Endothelial cell (in vitro differentiated cells): ENCODE measurements around the gene DPYD. TPM values are rescaled to one million over a fixed set of nuclear protein-coding genes. Genes with fewer than 3 reads are reported as not detected.

Experiments used
- DNase-seq: peaks from one replicate; pipeline ENCODE4 v3.0.0; 2021; ENCODE audit warnings: low spot score
- H3K27ac Mint-ChIP-seq: one replicate; pipeline ENCODE4 v1.8.0; 2021; ENCODE audit warnings: mixed read lengths, inconsistent platforms; ENCODE audit not compliant: unreplicated experiment
- H3K27me3 Mint-ChIP-seq: one replicate; pipeline ENCODE4 v1.8.0; 2021; ENCODE audit warnings: mild to moderate bottlenecking, moderate library complexity, mixed read lengths, inconsistent platforms; ENCODE audit not compliant: unreplicated experiment
- H3K36me3 Mint-ChIP-seq: one replicate; pipeline ENCODE4 v1.8.0; 2021; ENCODE audit warnings: mild to moderate bottlenecking, low read depth, mixed read lengths, inconsistent platforms; ENCODE audit not compliant: unreplicated experiment
- H3K4me1 Mint-ChIP-seq: one replicate; pipeline ENCODE4 v1.8.0; 2021; ENCODE audit warnings: mild to moderate bottlenecking, mixed read lengths, inconsistent platforms; ENCODE audit not compliant: unreplicated experiment
- H3K4me3 Mint-ChIP-seq: one replicate; pipeline ENCODE4 v1.8.0; 2021; ENCODE audit warnings: mild to moderate bottlenecking, mixed read lengths, inconsistent platforms; ENCODE audit not compliant: unreplicated experiment
- H3K9me3 Mint-ChIP-seq: one replicate; pipeline ENCODE4 v1.8.0; 2021; ENCODE audit warnings: mixed read lengths, inconsistent platforms; ENCODE audit not compliant: unreplicated experiment
- total RNA-seq: library from RNA; stranded (reverse); fragmentation: NEBNext Ultra II Directional; extraction: Animal tissue kit (Norgen Biotek cat#: 25700); gene quantifications from one replicate; pipeline ENCODE4 v1.2.1, GENCODE V29; 2021; ENCODE audit not compliant: unreplicated experiment
- TF ChIP-seq, protein P1 (sequence below): fragments of 200-600 bp; sonication (generic); IDR thresholded peaks from one replicate; pipeline ENCODE4 v1.5.0; 2021; ENCODE audit warnings: antibody characterized with exemption; ENCODE audit not compliant: unreplicated experiment

Gene DPYD
- total RNA-seq, 1 donor from 2014 or later: 3.4 TPM

DNA sequence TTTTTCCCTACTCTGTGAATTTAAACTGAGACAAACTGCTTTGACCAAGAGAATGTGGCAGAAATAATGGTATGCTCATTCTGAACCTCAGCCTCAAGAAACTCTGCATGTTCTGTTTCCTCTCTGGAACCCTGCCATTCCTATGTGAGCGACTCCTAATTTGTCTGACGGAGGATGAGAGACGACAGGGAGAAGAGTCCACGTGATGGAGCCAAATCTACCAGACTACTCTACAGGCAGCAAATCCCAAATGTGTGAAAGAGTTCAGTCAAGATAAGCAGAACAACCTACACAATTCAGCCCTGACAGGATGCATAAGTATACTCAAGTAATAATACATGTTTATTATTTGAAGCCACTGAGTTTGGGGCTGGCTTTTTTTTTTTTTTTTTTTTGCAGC lies 153.5 kb downstream of the DPYD start:
- Mint-ChIP-seq H3K4me1 (no peaks in the 10 kb centered on the region), H3K9me3 (no peaks in the 10 kb centered on the region), H3K4me3 (no peak overlapping the region), H3K27ac (no peak overlapping the region), H3K36me3 (no peaks in the 10 kb centered on the region), H3K27me3 (no peaks in the 10 kb centered on the region)
- TF ChIP-seq, protein P1, sequence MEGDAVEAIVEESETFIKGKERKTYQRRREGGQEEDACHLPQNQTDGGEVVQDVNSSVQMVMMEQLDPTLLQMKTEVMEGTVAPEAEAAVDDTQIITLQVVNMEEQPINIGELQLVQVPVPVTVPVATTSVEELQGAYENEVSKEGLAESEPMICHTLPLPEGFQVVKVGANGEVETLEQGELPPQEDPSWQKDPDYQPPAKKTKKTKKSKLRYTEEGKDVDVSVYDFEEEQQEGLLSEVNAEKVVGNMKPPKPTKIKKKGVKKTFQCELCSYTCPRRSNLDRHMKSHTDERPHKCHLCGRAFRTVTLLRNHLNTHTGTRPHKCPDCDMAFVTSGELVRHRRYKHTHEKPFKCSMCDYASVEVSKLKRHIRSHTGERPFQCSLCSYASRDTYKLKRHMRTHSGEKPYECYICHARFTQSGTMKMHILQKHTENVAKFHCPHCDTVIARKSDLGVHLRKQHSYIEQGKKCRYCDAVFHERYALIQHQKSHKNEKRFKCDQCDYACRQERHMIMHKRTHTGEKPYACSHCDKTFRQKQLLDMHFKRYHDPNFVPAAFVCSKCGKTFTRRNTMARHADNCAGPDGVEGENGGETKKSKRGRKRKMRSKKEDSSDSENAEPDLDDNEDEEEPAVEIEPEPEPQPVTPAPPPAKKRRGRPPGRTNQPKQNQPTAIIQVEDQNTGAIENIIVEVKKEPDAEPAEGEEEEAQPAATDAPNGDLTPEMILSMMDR: no peak
- no peak for DNase-seq

DNA sequence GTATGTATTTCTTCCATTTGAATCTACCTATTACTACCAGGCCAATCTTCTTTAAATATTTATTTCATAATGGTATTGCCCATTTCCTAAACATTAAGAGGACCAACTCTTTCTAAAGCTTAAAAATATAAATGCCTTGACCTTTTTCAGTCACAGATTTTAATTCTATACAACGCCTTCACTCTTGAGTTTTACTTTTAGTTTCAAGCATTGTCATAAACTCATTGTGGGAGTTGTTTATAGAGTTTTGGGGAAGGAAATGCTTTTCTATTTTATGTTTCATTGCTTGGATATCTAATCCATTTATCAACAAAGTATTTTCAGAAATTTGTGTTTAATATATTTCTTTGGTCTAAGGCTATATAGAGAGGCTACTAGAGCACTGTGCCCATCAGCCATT lies 155.8 kb downstream of the DPYD start:
- Mint-ChIP-seq H3K36me3 (no peaks in the 10 kb centered on the region), H3K4me3 (no peak overlapping the region), H3K27ac (no peak overlapping the region), H3K4me1 (no peaks in the 10 kb centered on the region), H3K9me3 (no peaks in the 10 kb centered on the region), H3K27me3 (no peaks in the 10 kb centered on the region)
- DNase-seq: no peak
- TF ChIP-seq, protein P1: no peak

DNA sequence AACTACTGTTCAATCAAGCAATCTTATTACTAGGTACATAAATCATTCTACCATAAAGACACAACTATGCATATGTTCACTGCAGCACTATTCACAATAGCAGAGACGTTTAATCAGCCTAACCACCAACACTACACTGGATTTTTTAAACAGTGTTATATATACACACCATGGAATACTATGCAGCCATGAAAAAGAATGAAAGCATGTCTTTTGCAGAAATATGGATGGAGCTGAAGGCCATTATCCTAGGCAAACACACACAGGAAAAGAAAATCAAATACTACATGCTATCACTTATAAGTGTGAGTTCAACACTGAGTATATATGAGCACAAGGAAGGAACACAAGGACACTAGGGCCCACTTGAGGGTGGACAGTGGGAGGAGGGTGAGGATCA lies 159.2 kb downstream of the DPYD start:
- no peaks in the 10 kb centered on the region for H3K9me3 Mint-ChIP-seq
- H3K27ac Mint-ChIP-seq: no peak overlapping the region
- H3K4me3 Mint-ChIP-seq: no peak overlapping the region
- no peaks in the 10 kb centered on the region for H3K27me3 Mint-ChIP-seq
- no peaks in the 10 kb centered on the region for H3K4me1 Mint-ChIP-seq
- no peak for DNase-seq
- TF ChIP-seq, protein P1: no peak
- no peaks in the 10 kb centered on the region for H3K36me3 Mint-ChIP-seq

DNA sequence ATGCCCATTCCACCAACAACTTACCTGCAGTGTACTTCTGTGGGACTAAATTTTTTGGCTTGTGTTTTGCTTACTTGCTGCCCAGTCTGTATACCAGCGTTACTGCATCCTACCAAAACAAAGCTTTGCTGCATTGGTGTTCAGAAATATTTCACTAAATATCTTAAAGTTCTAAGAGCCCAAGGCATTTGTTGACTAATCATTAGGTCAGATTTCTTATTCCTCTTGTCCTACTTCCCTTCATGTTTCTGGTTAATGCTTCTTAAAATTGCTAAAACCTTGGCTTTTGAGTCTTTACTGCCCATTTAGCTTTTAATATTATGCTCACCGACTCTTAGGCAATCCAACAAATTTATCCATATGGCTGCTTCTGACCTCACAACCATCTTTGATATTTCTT lies 161.8 kb downstream of the DPYD start:
- Mint-ChIP-seq H3K9me3 (no peaks in the 10 kb centered on the region), H3K27ac (no peak overlapping the region), H3K4me3 (no peak overlapping the region), H3K36me3 (no peaks in the 10 kb centered on the region), H3K4me1 (no peaks in the 10 kb centered on the region), H3K27me3 (no peaks in the 10 kb centered on the region)
- no peak for DNase-seq
- TF ChIP-seq, protein P1: no peak

DNA sequence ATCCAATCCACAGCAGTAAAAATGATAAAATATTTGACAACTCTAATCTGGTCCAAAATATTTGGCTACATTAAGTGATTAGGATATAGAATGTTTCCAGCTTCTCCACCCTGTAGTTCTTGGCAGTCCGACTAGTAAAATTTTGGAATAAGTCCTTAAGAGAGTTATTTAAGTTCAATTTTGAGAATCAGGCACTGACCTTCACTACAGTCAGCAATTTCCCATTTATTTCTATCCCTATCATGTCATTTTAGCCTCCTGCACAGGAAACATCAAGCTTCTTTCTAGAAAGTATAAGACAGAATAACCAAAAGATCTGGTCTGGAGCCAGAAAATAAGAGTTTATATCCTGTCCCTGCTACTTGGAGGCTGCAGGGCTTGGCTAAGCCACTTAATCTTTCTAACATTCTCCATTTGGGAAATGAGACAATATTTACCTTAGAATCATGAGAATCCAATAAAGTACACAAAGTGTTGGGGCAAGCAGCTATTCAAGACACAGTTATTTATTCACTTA lies 162.2 kb downstream of the DPYD start:
- H3K36me3 Mint-ChIP-seq: no peaks in the 10 kb centered on the region
- TF ChIP-seq, protein P1: no peak
- DNase-seq: no peak
- no peaks in the 10 kb centered on the region for H3K9me3 Mint-ChIP-seq
- no peak overlapping the region for H3K4me3 Mint-ChIP-seq
- no peaks in the 10 kb centered on the region for H3K27me3 Mint-ChIP-seq
- no peaks in the 10 kb centered on the region for H3K4me1 Mint-ChIP-seq
- no peak overlapping the region for H3K27ac Mint-ChIP-seq
